Gastroesophageal sphincter (tissue), 4 donors: ENCODE results near the gene CD74. TPM values are rescaled to one million over a fixed set of nuclear protein-coding genes. Genes with fewer than 3 reads are reported as not detected.
"Not testable (repeated sequence)": the region's sequence is repeated elsewhere in the genome, so short reads cannot be mapped to it uniquely, and the experiment has no call there.

Experiments
- ATAC-seq: fragments of 150-250 bp; one replicate; pipeline ENCODE4 v1.9.1; 2016; ENCODE audit warnings: mild to moderate bottlenecking, moderate library complexity
- H3K27ac ChIP-seq, 4 donors: fragments of 200-600 bp; sonication (generic) in 3 of 4; 1 replicate in 3 of 4; 2 replicates in 1 of 4; pipeline ENCODE4 v1.5.1; 2016 to 2019
- H3K27me3 ChIP-seq: fragments of 200-600 bp; sonication (generic); one replicate; pipeline ENCODE4 v1.5.1; 2019
- H3K36me3 ChIP-seq, 2 donors: fragments of 200-600 bp; sonication (generic); one replicate each; pipeline ENCODE4 v1.5.1; 2019; ENCODE audit warnings: control low read depth in 1 of 2
- H3K4me1 ChIP-seq, 3 donors: fragments of 200-600 bp; sonication (generic); 1 replicate in 2 of 3; 2 replicates in 1 of 3; pipeline ENCODE4 v1.5.1; 2016 to 2019; ENCODE audit warnings: control low read depth in 2 of 3
- H3K4me3 ChIP-seq, 2 donors: fragments of 200-600 bp; sonication (generic); one replicate each; pipeline ENCODE4 v1.5.1; 2019; ENCODE audit warnings: mild to moderate bottlenecking in 1 of 2, moderate library complexity in 1 of 2
- H3K9me3 ChIP-seq, 3 donors: fragments of 200-600 bp; sonication (generic); one replicate each; pipeline ENCODE4 v1.5.1; 2017 to 2019; ENCODE audit warnings: control low read depth in 2 of 3
- CTCF ChIP-seq, 4 experiments: fragments of 200-600 bp in 2 of 4; fragments of 450-650 bp in 2 of 4; sonication (generic) in 1 of 4; IDR thresholded peaks; one replicate each; pipeline ENCODE4 v1.5.1; 2017 to 2019; ENCODE audit warnings: antibody characterized with exemption in 4 of 4, mild to moderate bottlenecking in 2 of 4, moderate library complexity in 2 of 4
- EP300 ChIP-seq: sonication (generic); formaldehyde crosslinking; IDR thresholded peaks from one replicate; pipeline ENCODE4 v1.6.1; 2017; ENCODE audit warnings: antibody characterized with exemption, mild to moderate bottlenecking
- POLR2A ChIP-seq, 2 donors: fragments of 450-650 bp; IDR thresholded peaks; one replicate each; pipeline ENCODE4 v1.6.1; 2017; ENCODE audit warnings: antibody characterized with exemption in 2 of 2, mild to moderate bottlenecking in 2 of 2, moderate library complexity in 1 of 2
- POLR2AphosphoS5 ChIP-seq: sonication (generic); formaldehyde crosslinking; IDR thresholded peaks from one replicate; pipeline ENCODE4 v1.6.1; 2017; ENCODE audit warnings: antibody characterized with exemption
- WGBS, 2 donors: methylation state at CpG; one replicate each; pipeline ENCODE4 v1.1.5; 2018; ENCODE audit warnings: low coverage in 1 of 2; 5-methylcytosine and 5-hydroxymethylcytosine counted together
- total RNA-seq, 4 donors: library from RNA; depleted of rRNA; stranded (reverse); fragments of >200 nt; gene quantifications; one replicate each; pipeline ENCODE4 v1.1.0, GENCODE V29; 2016

Gene CD74
- total RNA-seq, 4 donors from 2014 or later: 142 to 720 (median 338) TPM

- Histone ChIP-seq H3K27me3 (no peaks in the 10 kb centered on the region), H3K4me1 (peaks cover 0 to 12% (median 2%) of the 10 kb centered on the region in 3 donors), H3K4me3 (no peak overlapping the region), H3K27ac (no peak overlapping the region), H3K9me3 (no peaks in the 10 kb centered on the region), H3K36me3 (no peaks in the 10 kb centered on the region)
- no peak for TF ChIP-seq CTCF (IDR thresholded peaks at IDR 0.05)
- no peak for TF ChIP-seq POLR2A (IDR thresholded peaks at IDR 0.05)
- TF ChIP-seq EP300: no peak
- no peak for TF ChIP-seq POLR2AphosphoS5
- WGBS, 2 donors: 76 to 80% methylated on average over 1 to 3 of the region's 16 CpGs
- ATAC-seq: no peak
These were observed 45.0 kb upstream of the CD74 start for GRCh38 chr5:150457562-150458240.

GRCh38 chr5:150457121-150457520 lies 44.4 kb upstream of the CD74 start:
- H3K4me3 ChIP-seq: no peak overlapping the region
- H3K27me3 ChIP-seq: no peaks in the 10 kb centered on the region
- no peak overlapping the region for H3K27ac ChIP-seq
- H3K9me3 ChIP-seq: no peaks in the 10 kb centered on the region
- no peaks in the 10 kb centered on the region for H3K36me3 ChIP-seq
- 51 to 53% methylated on average over 5 to 6 of the region's 6 CpGs for WGBS, 2 donors
- peaks cover 0 to 12% (median 2%) of the 10 kb centered on the region in 3 donors for H3K4me1 ChIP-seq
- no peak for ATAC-seq
- no peak for TF ChIP-seq EP300

GRCh38 chr5:150454492-150455229 lies 42.0 kb upstream of the CD74 start:
- WGBS, 2 donors: 66 to 81% methylated on average over 8 to 9 of the region's 9 CpGs
- H3K36me3 ChIP-seq: no peaks in the 10 kb centered on the region
- H3K27me3 ChIP-seq: no peaks in the 10 kb centered on the region
- no peak for ATAC-seq
- H3K4me3 ChIP-seq: no peak overlapping the region
- no peaks in the 10 kb centered on the region for H3K9me3 ChIP-seq
- peaks cover 0 to 16% (median 2%) of the 10 kb centered on the region in 3 donors for H3K4me1 ChIP-seq
- no peak overlapping the region for H3K27ac ChIP-seq
- no peak for TF ChIP-seq EP300
- TF ChIP-seq CTCF (IDR thresholded peaks at IDR 0.05): no peak
- TF ChIP-seq POLR2AphosphoS5: no peak
- TF ChIP-seq POLR2A (IDR thresholded peaks at IDR 0.05): no peak

GRCh38 chr5:150454027-150454426 lies 41.3 kb upstream of the CD74 start:
- not testable (repeated sequence) for H3K27ac ChIP-seq, H3K4me3 ChIP-seq, H3K4me1 ChIP-seq, ATAC-seq, H3K27me3 ChIP-seq, H3K36me3 ChIP-seq, H3K9me3 ChIP-seq
- WGBS, 2 donors: 30 to 57% methylated on average over 6 to 8 of the region's 8 CpGs

GRCh38 chr5:150452914-150453313 lies 40.2 kb upstream of the CD74 start:
- ATAC-seq: no peak
- no peaks in the 10 kb centered on the region for H3K27me3 ChIP-seq
- no peak overlapping the region for H3K4me3 ChIP-seq
- TF ChIP-seq CTCF (IDR thresholded peaks at IDR 0.05): no peak
- TF ChIP-seq POLR2A (IDR thresholded peaks at IDR 0.05): no peak
- H3K27ac ChIP-seq: no peak overlapping the region
- WGBS, 2 donors: 76 to 77% methylated on average over 3 of the region's 4 CpGs
- H3K4me1 ChIP-seq: peaks cover 2 to 14% (median 7%) of the 10 kb centered on the region in 3 donors
- peaks cover 0 to under 1% of the 10 kb centered on the region in 2 donors for H3K36me3 ChIP-seq
- H3K9me3 ChIP-seq: no peaks in the 10 kb centered on the region

- TF ChIP-seq CTCF (IDR thresholded peaks at IDR 0.05): no peak
- no peak for TF ChIP-seq EP300
- no peak for TF ChIP-seq POLR2A (IDR thresholded peaks at IDR 0.05)
- TF ChIP-seq POLR2AphosphoS5: no peak
- Histone ChIP-seq H3K9me3 (no peaks in the 10 kb centered on the region), H3K4me3 (no peak overlapping the region), H3K36me3 (peaks cover 6 to 14% of the 10 kb centered on the region in 2 donors), H3K27ac (no peak overlapping the region), H3K27me3 (no peaks in the 10 kb centered on the region), H3K4me1 (peaks cover 4 to 27% (median 11%) of the 10 kb centered on the region in 3 donors)
- WGBS, 2 donors: 100% methylated on average over 1 of the region's 1 CpG; no CpG with 5 or more reads in 1 of the 2 donors
- ATAC-seq: no peak
These were observed 38.9 kb upstream of the CD74 start for GRCh38 chr5:150451594-150451993.
